GM19468 (cell line): ENCODE measurements around the gene SHOC2.
A peak's percentile ranks its signal among the peaks of the same experiment; 100 is the strongest.

Experiments
- ATAC-seq: cut with Tn5 transposase; IDR thresholded peaks from one replicate; pipeline ENCODE4 v1.9.1; 2021; ENCODE audit warnings: mild to moderate bottlenecking, moderate library complexity, moderate number of reproducible peaks; ENCODE audit not compliant: unreplicated experiment; ENCODE audit errors: extremely low read depth

The SHOC2 gene

DNA sequence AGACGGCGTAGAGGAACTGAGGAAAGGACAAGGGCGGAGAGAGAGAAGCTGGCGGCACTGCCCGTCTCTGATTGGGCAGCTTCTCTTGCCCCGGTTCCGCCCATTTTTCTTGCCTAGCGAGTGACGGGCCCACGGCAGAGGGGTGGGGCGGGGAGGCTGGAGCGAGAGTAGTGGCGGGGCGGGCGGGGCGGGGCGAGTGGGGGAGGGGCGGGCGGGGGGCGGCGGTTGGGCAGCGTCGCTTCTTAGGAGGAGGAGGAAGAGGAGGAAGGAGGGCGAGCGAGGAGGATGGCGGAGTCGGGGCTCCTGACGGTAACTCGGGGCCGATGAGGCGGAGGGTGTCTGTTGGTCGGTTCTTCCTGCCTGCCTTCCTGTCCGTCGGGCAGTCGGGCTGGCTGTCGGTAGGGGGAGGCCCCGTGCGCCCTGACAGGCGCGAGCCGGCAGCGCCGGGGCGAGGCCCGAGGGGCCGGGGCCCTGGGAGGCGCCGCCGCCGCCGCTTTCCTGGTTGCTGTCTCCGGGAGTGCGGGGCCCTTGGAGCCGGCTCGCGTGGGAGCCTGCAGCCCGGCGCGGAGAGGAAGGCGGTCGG lies at the start of gene SHOC2:
TSS of gene SHOC2 (plus strand) at position 256 of the 583 bp plus-strand sequence. CDS start 44,755 bp downstream, outside the sequence.
- peak; percentile 0 for ATAC-seq

DNA sequence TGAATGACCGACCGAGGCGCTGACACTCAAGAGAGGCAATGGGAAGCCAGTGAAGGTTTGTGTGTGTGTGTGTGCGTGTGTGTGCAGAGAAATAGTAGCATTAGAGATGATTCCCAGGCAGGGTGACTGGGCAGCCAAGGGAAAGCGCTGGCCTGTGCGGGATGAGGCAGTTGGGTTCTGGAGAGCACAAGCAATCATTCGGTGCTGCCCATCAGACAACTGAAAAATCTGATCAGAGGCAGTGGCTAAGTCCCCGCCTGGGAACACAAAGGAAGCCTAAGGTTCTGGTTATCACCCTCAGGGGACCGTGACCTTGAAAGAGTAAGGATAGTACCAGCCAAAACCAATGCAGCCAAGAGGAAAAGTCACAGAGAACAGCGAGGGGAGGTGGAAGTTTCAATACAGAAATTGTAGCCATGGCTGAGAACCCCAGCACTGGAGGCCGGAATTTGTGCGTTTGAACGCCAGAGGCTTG lies 48.5 kb upstream of the SHOC2 start:
- ATAC-seq, result no peak

DNA sequence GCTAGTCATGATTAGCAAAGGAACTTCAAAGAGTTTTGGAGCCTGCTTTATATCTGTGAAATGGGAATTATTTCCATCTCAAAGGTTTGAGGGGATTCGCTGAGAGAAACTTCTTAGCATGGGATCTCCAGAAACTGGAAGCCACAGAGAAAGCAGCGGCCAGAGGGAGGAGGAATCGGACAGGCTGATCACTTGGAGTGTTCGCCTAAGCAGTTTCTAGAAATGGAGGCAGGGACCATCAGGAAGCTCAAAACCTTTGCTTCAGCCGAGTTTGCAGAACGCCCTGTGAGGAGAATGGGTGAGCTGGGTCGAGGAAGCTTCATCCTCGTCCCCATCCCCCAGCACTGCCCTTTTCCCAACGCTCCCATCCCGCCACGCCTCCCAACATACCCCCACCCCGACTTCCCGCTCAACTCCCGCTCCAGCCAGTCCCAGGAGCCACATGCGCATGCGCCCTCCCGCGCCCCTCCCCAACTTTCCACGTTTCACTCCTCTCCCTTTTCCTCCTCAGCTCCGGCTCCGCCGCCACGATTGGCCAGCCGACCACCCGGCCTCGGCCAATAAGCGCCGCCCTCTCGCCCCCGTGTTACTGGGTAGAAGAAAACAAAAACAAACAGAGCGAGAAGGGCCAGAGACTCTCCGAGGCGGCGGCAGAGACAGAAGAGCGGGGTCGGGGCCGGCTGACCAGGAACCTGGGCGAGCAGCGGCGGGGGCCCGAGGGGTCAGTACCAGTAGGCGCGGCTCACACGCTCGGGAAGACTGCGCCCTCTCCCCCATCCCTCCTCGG lies 47.9 kb upstream of the SHOC2 start, which contains the start of gene PDCD4:
TSS of gene PDCD4 (plus strand) at position 631 of the 787 bp plus-strand sequence. CDS start 4,100 bp downstream, outside the sequence.
- ATAC-seq, result peak; percentile 61

DNA sequence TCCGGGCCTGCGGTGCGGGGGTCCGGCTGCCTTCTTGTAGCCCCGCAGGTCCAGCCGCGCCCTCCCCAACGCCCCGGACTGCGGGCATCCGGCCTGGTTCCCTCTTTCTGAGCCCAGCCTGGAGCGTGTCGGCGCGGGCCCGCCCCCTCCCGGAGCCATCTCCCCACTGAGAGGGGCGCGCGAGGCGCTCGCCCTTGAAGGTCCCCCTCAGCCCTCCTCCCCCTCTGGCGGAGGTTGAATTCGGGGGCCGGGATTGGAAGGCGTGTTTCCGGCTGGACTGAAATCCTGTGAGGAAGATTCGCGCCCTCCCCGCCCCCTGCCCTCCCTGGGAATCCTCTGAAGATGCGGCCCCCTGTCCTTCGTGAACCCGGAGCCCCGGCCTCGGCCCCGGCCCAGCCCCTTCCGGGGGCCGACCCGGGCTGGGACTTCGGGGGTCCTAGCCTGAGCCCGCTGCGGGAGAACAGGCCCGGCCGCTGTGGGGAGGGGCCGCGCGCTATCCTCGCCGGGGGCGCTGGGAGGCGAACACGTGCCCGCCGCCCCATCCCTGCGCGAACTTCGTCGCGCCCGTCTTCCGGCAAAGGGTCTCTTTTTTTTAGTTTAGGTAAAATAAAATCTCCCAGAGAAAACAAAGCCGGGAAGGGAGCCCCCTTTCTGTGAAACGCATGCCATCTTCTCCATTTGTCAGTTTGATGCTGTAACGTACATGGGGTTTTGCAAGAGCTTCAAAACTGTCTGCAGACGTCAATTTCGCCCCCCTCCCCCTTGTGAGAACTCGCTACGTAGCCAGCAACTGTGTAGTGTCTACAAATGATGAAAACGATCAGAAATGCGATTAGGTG lies 47.0 kb upstream of the SHOC2 start:
- ATAC-seq, result peak; percentile 5

DNA sequence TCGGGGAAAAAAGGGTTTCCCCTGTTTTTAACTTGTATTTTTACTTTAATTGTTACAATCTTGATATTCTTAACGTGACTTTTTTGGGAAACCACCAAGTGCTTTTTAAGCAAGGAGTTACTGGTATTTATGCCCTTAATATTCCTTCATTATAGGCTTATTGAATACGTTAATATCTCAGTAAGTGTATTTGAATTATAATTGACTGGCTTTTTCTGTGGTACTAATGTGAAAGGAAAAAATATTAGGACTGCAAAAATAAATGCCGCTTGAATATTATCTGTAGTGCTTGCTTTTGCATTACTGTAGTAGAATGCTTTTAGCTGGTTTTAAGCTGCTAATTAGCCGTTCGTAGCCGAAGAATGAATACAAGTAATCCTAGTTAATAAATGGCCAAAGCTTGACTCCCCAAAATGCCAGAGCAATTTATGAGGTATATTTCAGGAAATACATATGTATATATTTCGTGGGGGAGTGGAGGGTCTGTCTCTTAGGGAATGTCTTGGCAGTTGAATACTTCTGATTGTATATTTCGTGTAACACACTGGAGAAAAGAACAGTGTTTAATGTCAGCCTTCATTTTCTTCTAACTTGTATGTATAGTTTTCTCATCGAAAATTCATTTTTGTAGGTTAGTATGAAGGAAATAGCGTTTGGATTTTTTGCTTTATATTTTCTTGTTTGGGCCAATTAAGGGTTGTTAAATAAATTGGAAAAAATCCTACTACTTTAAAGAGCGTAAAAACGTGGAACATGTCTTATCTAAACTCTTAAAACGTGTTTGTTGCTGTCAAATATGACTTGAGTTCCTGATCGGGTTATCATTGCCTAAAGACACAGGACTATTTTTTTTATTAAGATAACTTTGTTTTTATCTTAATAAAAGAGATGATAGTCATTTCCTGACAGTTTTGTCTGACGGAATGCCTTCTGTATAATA lies 46.1 kb upstream of the SHOC2 start:
- no peak for ATAC-seq

DNA sequence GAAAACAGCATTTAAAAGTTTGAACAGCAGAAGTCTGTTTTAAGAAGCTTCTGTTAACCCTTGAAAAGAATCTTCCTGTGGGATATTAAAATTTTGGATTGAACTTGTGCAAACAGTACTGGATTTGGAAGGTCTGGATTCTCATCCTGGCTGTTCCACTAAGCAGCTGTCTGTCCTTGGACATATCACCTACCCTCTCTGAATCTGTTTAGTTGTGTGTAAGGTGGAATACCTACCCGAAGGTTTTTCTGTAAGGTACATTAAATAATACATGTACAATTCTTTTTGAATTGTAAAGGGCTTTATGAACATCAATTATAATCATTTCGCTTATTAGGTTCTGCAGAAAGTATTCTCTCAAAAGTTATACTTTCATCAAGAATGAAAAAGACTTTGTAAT lies 45.5 kb upstream of the SHOC2 start:
- no peak for ATAC-seq

DNA sequence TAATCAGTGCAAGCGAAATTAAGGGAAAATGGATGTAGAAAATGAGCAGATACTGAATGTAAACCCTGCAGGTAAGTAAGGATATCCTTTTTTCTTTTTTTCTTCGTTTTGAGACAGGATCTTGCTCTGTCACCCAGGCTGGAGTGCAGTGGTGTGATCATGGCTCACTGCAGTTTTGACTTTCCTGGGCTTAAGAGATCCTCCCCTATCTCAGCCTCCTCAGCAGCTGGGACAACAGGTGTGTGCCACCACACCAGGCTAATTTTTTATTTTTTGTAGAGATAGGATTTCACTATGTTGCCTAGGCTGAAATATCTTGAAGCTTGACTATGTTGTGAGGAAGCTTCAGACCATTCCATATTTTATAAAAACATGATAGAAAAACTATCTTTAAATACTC lies 43.4 kb upstream of the SHOC2 start:
- no peak for ATAC-seq

DNA sequence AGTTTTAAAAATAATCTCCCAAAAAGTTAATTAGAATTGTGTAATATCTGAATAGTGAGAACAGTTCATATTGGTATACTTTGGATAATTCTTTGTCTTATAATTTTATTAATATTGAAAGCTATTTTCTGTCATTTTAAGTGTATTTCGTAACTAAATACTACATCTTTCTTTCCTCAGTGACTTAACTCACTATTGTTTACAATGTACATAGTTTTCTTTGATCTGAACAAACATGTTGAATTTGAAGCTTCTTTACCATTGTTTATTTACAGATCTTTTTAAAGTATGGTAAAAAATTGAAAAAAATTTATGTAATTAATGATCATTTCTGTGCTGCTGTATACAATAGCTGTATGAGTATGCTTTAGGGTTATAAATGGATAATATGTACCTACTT lies 42.6 kb upstream of the SHOC2 start:
- no peak for ATAC-seq

DNA sequence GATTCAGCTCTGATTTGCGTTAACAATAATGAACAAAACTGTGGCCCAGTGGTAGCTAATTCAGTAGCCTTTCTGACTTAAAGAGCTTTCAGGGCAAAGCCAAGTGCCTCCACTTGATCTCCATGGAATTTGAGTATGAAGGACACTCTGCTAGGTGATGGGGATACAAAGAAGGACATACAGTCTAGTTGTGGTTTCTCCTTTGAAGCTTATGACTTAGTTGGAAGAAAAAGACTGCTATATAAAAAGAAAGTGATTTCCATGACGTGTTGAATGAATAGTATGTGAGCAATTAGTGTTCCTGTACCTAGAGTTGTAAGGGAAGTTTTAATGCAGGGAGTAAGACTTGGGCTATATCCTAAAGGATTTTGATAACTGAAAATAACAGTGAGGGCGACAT lies 39.4 kb upstream of the SHOC2 start:
- ATAC-seq, result no peak

DNA sequence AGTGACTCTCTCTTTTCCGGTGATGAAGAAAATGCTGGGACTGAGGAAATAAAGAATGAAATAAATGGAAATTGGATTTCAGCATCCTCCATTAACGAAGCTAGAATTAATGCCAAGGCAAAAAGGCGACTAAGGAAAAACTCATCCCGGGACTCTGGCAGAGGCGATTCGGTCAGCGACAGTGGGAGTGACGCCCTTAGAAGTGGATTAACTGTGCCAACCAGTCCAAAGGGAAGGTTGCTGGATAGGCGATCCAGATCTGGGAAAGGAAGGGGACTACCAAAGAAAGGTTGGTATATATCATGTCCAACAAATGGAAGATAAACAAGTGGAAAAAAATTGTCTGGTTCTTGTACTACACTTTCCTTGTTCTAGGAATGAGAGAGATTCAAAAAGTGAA lies 38.2 kb upstream of the SHOC2 start:
- ATAC-seq, result no peak

DNA sequence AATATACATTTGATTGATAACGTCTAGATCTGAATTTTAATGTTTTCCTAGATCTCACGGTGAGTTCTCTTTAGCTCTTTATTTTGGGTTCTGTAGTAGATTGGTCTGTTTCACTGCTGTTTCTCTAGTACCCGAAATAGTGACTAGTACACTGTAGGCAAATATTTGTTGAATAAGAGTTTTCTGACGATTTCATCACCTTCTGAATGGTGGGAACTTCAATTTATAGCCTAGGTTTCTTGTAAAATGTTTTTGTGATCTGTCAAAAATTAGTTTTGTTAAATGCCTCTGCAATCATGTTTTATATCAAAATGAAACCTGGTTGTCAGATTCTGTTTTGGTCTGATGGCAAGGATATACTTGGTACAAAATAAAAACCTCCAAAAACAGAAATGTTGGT lies 37.5 kb upstream of the SHOC2 start:
- no peak for ATAC-seq

DNA sequence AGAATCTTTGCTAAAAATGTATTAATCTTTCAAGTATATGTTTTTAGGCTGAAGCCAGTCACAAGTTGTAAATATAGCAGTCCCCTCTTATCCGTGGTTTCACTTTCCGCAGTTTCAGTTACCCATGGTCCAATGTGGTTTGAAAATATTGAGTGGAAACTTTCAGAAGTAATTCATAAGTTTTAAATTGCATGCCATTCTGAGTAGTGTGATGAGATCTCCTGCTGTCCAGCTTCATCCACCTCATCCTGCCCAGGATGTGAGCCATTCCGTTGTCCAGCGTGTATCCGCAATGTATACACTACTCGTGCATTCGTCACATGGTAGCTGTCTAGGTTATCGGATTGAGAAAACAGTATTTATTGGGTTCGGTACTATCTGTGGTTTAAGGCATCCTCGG lies 35.5 kb upstream of the SHOC2 start:
- ATAC-seq, result no peak

DNA sequence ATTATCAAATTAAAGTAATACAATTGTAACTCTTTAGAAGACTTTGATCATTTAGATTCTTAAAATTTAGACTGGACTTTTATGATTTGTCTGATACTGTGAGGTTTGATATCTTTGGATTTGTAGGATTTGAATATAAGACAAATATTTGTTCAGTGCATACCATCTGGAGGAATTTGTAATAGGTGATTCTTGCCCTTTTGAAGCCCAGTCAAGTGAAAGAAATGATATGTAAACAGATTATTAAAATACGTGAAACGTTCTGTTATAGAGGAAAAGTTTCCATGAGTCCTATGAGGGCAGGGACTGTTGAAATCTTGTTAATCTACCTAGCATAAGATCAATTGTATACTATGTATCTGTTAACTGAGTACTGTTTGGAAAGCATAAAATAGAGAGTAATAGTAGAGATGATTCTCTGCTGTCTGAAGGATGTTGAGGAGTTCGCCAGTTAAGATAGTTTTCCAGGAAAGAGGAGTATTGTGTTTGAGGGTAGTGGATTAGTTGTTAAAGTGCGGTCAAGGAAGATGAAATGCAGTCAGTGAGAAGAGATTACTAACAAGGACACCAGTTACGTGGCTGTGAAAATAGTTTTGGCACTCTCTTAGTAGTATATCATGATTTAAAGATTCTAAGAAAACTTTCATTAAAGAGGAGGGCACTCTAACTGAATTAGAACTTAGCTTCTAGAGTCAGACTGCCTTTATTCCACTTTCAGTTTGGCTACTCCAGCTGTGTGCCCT lies 33.3 kb upstream of the SHOC2 start:
- ATAC-seq, result no peak

DNA sequence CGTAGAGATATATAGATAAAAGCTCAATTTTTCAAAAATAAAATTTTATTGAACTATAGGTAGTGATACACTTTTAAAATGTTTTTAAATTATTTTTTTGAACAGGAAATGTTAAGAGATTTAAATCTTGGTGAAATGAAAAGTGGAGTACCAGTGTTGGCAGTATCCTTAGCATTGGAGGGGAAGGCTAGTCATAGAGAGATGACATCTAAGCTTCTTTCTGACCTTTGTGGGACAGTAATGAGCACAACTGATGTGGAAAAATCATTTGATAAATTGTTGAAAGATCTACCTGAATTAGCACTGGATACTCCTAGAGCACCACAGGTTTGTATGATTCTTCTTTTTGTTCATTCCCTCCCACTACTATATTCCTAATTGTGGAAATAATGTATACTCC lies 31.8 kb upstream of the SHOC2 start:
- ATAC-seq, result no peak

DNA sequence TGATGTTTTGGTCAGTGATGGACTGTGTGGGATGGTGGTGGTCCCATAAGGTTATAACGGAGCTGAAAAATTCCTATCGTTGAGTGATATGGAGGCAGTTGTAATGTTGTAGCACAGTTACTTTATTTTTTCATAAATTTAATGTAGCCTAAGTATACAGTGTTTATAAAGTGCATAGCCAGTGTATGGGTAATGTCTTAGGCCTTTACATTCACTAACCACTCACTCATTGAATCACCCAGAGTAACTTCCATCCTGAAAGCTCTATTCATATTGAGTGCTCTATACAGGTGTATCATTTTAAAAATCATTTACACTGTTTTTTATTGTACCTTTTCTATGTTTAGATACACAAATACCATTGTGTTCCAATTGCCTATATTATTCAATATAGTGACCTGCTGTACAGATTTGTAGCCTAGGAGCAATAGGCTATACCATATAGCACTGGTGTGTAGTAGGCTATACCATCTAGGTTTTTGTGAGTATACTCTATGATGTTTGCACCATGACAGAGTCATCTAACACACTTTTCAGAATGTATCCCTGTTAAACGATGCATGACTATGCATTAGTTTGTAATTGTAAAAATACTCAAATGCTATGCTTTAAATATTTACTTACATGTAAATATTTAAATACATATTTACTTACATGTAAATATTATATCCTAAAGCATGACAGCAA lies 26.7 kb upstream of the SHOC2 start:
- ATAC-seq, result no peak

DNA sequence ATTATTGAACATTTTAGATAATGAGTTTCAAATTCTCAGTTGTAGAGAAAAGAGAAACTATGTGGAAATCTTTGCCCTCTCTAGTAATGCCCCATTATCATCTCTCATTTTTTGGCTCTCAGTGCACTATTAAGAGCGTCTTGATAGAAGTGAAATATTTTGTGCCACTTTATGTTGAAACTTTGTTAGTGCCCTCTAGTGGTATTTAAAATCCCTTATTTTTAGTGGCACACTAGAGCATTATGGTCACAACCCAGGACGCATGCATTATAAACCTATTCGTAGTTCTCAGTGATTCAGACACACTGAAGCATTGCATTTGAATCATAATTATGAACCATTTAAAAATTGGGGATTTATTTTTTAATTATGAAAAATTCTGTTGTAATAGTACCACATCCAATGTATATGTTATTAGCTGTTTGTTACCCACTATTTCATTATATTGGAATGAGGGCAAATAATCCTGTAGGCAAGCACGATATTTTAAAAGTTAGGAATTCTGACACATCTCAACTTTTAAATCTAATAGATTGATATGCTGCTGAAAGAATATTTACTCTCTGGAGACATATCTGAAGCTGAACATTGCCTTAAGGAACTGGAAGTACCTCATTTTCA lies 25.7 kb upstream of the SHOC2 start:
- ATAC-seq, result peak; percentile 47

DNA sequence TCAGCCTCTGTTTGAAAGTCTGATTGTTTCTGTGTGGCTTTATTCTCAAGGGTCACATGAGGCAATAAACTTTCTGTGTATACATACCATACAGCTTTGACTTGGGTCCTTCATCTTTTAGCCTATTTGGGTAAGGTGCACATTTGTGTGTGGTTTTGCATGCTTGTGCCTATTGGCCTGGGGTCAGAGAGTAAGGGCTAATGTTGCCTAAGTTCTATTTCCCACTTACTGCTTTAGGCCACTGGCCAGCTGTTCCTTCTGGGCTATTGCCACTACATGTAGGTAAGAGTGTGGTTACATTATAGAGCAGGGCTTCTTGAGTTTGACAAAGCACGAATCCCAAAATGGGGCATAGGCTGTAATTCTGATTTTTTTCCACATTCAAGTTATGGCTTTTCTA lies 22.2 kb upstream of the SHOC2 start:
- ATAC-seq, result no peak

DNA sequence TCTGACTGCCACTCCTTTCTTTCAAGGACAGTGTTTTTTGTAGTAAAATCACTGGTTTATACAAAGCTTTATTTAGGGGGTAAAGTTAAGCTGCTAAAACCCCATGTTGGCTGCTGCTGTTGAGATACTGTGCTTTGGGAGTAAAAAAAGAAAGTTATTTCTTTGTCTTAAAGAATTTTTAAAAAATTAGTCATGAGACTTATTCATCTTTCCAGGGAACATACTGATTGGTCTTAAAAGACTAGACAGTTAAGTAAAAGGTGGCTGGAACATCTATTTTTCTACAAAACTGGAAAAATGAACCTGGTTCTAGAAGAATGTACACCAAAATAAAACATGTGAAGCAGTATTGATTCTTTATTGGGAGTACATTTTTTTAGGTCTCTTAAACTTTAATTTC lies 21.0 kb upstream of the SHOC2 start:
- no peak for ATAC-seq
